Activated naive CD4-positive, alpha-beta T cell treated with anti-CD3 and anti-CD28 coated beads, Interleukin-2, amount 50 U/mL, for 72 hours (primary cell): Measurements from ENCODE around the gene SNX10. TPM values are rescaled to one million over a fixed set of nuclear protein-coding genes. Genes with fewer than 3 reads are reported as not detected.
"Not testable (repeated sequence)": the region's sequence is repeated elsewhere in the genome, so short reads cannot be mapped to it uniquely, and the experiment has no call there.

Experiments used
- ATAC-seq, 2 donors: fragments of 150-1000 bp; cut with Tn5 transposase; 2 replicates each; pipeline ENCODE4 v1.10.0; 2021; ENCODE audit warnings: mild to moderate bottlenecking in 2 of 2, moderate library complexity in 2 of 2
- DNase-seq, 2 donors: peaks; one replicate each; pipeline ENCODE4 v3.0.0; 2021 to 2022; ENCODE audit warnings: low spot score in 2 of 2
- H3K27ac Mint-ChIP-seq, 2 donors: one replicate each; pipeline ENCODE4 v1.8.0; 2022; ENCODE audit warnings: mild to moderate bottlenecking in 2 of 2, mixed read lengths in 2 of 2
- H3K36me3 Mint-ChIP-seq, 2 donors: one replicate each; pipeline ENCODE4 v1.8.0; 2022; ENCODE audit warnings: mixed read lengths in 2 of 2
- H3K9me3 Mint-ChIP-seq, 2 donors: one replicate each; pipeline ENCODE4 v1.8.0; 2022; ENCODE audit warnings: mixed read lengths in 2 of 2
- total RNA-seq, 2 donors: library from RNA; stranded (reverse); gene quantifications; one replicate each; pipeline ENCODE4 v1.2.3, GENCODE V29; 2022

Gene SNX10, protein sequence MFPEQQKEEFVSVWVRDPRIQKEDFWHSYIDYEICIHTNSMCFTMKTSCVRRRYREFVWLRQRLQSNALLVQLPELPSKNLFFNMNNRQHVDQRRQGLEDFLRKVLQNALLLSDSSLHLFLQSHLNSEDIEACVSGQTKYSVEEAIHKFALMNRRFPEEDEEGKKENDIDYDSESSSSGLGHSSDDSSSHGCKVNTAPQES
- 10 to 100 TPM; 19.9 to 44.6 TPM for total RNA-seq

GRCh38 chr7:26291699-26292538 is at the start of gene SNX10:
TSS of gene SNX10 (plus strand) at chr7:26291862. CDS start at chr7:26346443, 54,581 bp downstream.
- ATAC-seq (peak; percentile 68 to 72), DNase-seq (peak; percentile 68 to 71)
- Mint-ChIP-seq H3K27ac (peak within 1 kb of the TSS; percentile 80 to 99), H3K9me3 (no peaks in the 10 kb centered on the region), H3K36me3 (peaks cover 0 to 27% of the 10 kb centered on the region in 2 donors)

GRCh38 chr7:26245150-26245549 is 46.5 kb upstream of the SNX10 start:
- Mint-ChIP-seq H3K36me3 (no peaks in the 10 kb centered on the region), H3K27ac (no peak overlapping the region), H3K9me3 (no peaks in the 10 kb centered on the region)
- DNase-seq (no peak), ATAC-seq (no peak)

DNA sequence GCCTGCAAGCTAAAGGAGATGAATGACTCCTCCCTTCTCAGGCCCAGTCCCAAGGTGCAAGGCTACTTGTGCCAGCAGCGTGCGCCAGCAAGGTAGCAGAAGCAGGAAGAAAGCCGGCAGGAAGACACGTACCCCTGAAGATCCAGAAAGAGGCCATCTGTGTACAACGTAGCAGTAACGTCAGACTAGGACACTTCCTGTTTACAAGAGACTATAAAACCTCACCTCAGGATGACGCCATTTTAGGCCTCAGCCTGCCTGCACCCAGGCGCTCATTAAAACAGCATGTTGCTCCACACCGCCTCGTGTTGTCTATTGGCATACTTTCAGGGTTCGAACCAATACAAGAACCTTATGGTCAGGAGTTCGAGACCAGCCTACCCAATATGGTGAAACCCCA is 41.4 kb upstream of the SNX10 start:
- DNase-seq (no peak), ATAC-seq (no peak)
- H3K27ac Mint-ChIP-seq: no peak overlapping the region
- no peaks in the 10 kb centered on the region for H3K9me3 Mint-ChIP-seq
- no peaks in the 10 kb centered on the region for H3K36me3 Mint-ChIP-seq

DNA sequence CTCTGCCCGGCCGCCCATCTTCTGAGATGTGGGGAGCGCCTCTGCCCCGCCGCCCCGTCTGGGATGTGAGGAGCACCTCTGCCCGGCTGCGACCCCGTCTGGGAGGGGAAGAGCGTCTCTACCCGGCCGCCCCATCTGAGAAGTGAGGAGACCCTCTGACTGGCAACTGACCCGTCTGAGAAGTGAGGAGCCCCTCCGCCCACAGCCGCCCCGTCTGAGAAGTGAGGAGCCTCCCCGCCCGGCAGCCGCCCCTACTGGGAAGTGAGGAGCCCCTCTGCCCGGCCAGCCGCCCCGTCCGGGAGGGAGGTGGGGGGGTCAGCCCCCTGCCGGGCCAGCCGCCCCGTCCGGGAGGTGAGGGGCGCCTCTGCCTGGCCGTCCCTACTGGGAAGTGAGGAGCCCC is 29.8 kb upstream of the SNX10 start:
- not testable (repeated sequence) for H3K36me3 Mint-ChIP-seq, DNase-seq

GRCh38 chr7:26265065-26265464 is 26.6 kb upstream of the SNX10 start:
- Mint-ChIP-seq H3K9me3 (peaks cover 0 to 5% of the 10 kb centered on the region in 2 donors), H3K27ac (no peak overlapping the region), H3K36me3 (no peaks in the 10 kb centered on the region)
- no peak for DNase-seq
- peak; percentile 46 to 91 for ATAC-seq

More for the DNA sequence above, 29.8 kb upstream of the SNX10 start:
- H3K27ac Mint-ChIP-seq, ATAC-seq, H3K9me3 Mint-ChIP-seq: not testable (repeated sequence)

GRCh38 chr7:26265499-26266075 is 26.1 kb upstream of the SNX10 start:
- no peak for ATAC-seq
- no peak for DNase-seq
- no peak overlapping the region for H3K27ac Mint-ChIP-seq
- no peaks in the 10 kb centered on the region for H3K36me3 Mint-ChIP-seq
- peaks cover 0 to 5% of the 10 kb centered on the region in 2 donors for H3K9me3 Mint-ChIP-seq

- no peak for ATAC-seq
- Mint-ChIP-seq H3K27ac (no peak overlapping the region), H3K9me3 (peaks cover 0 to 5% of the 10 kb centered on the region in 2 donors), H3K36me3 (no peaks in the 10 kb centered on the region)
- no peak for DNase-seq
Measured at GRCh38 chr7:26267601-26268166, 24.0 kb upstream of the SNX10 start.

DNA sequence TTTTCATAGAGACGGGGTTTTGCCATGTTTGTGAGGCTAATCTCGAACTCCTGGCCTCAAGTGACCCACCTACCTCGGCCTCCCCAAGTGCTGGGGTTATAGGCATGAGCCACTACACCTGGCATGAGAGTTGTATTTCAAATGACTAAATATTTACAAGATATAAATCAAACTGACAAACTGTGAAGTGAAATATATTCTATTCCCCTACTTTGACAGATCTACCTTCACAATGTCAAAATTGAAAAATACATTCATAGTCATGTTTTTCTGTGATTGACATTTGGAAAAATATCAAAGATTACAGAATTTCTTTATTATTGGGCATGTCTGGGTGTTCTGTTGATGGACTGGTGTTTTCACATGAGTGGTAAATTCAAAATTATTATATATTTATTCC is 16.4 kb upstream of the SNX10 start:
- no peak for DNase-seq
- no peak for ATAC-seq
- Mint-ChIP-seq H3K36me3 (no peaks in the 10 kb centered on the region), H3K9me3 (no peaks in the 10 kb centered on the region), H3K27ac (no peak overlapping the region)

DNA sequence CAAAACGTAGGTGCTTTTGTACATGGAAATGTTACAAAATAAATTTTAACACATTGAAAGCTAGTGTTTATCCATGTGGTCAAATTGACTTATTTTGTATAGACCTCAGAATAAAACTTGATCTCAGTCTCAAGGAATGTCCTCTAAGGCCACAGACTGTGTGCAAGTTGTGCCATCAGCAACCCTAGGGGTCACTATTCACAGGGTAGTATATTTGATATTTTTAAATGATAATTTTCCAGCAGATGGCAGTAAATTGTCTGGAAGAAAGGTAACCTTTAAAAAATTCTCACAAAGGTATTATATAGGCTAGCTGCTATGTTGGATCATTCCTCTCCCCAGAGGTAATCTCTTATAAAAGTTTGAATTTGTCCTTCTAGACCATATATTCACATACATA is 12.9 kb upstream of the SNX10 start:
- DNase-seq: no peak
- ATAC-seq: peak; percentile 18 to 32
- no peak overlapping the region for H3K27ac Mint-ChIP-seq
- no peaks in the 10 kb centered on the region for H3K9me3 Mint-ChIP-seq
- H3K36me3 Mint-ChIP-seq: no peaks in the 10 kb centered on the region

GRCh38 chr7:26279405-26279804 is 12.3 kb upstream of the SNX10 start:
- DNase-seq: peak in 1 of 2 donors; percentile 24
- no peaks in the 10 kb centered on the region for H3K9me3 Mint-ChIP-seq
- peak overlapping the region in 1 of 2 donors; percentile 24 for H3K27ac Mint-ChIP-seq
- ATAC-seq: peak; percentile 84 to 90
- H3K36me3 Mint-ChIP-seq: no peaks in the 10 kb centered on the region

DNA sequence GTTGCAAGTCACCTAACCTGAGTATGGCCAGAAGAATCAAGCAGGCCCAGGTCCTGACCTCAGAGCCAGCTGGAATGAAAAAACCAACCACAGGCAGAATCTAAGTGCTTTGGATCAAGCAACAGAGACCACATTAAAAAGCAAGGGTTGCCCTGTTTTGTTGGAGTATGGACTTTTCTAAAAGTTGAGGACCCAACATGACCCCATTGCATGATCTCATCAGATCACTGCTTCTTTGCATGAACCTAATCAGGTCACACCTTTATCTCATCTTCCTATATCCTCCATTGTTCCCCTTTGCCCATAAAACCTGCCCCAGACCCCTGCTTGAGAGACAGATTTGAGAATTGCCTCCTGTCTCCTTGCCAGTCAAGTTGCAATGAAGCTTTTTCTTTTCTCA is 11.6 kb upstream of the SNX10 start:
- H3K27ac Mint-ChIP-seq: peak overlapping the region in 1 of 2 donors; percentile 24
- DNase-seq (no peak), ATAC-seq (no peak)
- H3K9me3 Mint-ChIP-seq: no peaks in the 10 kb centered on the region
- H3K36me3 Mint-ChIP-seq: no peaks in the 10 kb centered on the region

GRCh38 chr7:26280723-26281122 is 10.9 kb upstream of the SNX10 start:
- no peak for ATAC-seq
- Mint-ChIP-seq H3K9me3 (no peaks in the 10 kb centered on the region), H3K36me3 (no peaks in the 10 kb centered on the region), H3K27ac (no peak overlapping the region)
- DNase-seq: no peak

DNA sequence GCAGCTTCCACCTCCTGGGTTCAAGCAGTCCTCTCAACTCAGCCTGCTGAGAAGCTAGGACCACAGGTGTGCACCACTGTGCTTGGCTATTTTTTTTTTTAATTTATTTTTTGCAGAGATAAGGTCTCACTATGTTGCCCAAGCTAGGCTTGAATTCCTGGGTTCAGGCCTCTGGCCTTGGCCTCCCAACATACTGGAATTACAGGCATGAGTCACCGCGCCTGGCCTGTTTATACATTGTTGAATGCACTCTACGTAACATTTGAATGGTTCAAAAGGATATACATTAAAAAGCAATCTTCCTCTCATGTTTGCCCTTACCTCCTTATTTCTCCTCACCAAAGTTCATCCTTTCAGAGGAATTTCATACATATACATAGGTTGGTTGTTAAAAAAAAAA is 7.2 kb upstream of the SNX10 start:
- ATAC-seq: no peak
- Mint-ChIP-seq H3K36me3 (no peaks in the 10 kb centered on the region), H3K27ac (no peak overlapping the region), H3K9me3 (no peaks in the 10 kb centered on the region)
- no peak for DNase-seq

DNA sequence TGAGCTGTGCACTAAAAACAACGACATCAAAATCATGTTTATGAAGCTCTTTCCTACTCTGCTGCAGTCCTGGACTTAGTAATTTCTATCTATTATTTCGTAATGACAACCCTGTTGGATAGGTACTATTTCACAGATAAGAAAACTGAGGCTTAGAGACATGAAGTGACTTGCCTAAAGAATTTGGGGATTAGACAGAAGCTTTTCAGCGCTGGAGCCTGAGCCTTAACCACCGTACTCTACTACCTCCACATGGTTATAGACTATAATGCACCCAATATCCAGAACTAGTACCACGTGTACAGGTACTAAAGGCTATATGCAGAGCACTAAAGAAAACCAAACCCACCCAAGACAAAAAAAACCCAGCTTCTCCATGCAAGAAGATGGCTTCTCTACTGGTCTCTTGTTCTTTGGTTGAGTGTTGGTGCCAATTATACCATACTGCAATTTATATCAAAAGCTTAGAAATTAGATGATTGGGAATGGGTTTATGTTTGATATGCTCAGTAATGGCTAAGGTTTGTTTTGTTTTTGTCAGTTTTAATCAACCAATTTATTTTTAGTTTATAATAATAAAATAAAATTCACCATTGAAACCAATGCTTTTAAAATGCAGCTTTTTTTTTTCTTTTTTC is 6.5 kb upstream of the SNX10 start:
- no peak for DNase-seq
- peak; percentile 74 to 91 for ATAC-seq
- H3K36me3 Mint-ChIP-seq: no peaks in the 10 kb centered on the region
- no peak overlapping the region for H3K27ac Mint-ChIP-seq
- no peaks in the 10 kb centered on the region for H3K9me3 Mint-ChIP-seq

DNA sequence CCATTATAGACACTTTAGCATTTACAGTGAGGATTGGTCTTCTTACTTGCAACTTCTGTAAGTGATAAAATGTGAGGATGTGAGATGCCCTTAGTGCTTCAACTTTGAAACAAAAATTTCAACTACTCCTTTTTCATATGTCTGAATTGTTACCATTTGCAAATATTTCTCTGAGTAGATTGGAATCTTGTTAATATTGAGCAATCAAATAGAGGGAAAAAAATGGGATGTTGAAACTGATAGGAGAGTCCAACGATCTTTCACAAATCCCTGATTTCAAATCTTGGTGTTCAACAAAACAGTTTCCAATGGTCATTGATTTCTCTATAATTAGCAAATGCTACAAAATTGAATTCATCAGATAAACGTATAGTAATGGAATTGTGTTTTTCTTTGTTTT is 5.5 kb upstream of the SNX10 start:
- Mint-ChIP-seq H3K27ac (no peak overlapping the region), H3K9me3 (no peaks in the 10 kb centered on the region), H3K36me3 (no peaks in the 10 kb centered on the region)
- no peak for ATAC-seq
- no peak for DNase-seq

DNA sequence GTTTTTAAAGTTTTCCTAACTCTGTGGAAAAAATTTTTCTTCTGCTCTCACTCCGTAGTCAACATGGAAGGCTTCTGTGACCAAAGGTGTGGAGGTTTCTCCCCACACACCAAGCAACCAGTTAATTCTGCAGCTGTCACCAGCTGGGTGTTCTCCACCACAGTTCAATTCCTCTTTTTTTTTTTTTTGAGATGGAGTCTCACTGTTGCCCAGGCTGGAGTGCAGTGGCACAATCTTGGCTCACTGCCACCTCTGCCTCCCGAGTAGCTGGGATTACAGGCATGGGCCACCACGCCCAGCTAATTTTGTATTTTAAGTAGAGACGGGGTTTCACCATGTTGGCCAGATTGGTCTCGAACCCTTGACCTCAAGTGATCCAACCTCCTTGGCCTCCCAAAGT is 3.5 kb upstream of the SNX10 start:
- not testable (repeated sequence) for H3K9me3 Mint-ChIP-seq, H3K36me3 Mint-ChIP-seq, DNase-seq, ATAC-seq, H3K27ac Mint-ChIP-seq

DNA sequence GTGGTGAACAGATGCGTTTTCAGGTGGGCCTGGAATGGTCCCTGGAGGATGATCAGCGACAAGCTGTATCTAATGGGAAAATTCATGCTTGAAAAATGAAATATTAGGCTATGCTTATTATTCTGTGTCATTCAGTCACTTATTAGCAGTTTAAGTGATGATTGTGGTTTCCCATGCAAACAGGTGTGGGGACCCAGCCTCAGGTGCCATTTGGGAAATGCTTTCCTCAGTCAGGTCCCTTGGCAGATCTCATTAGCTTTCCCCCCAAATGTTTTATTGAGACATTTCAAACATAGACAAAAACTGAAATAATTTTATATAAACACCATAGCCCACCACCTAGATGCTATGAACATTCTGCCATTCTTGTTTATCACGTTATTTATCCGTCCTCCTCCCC is 411 bp upstream of the SNX10 start:
- ATAC-seq (no peak), DNase-seq (no peak)
- Mint-ChIP-seq H3K9me3 (no peaks in the 10 kb centered on the region), H3K27ac (peak overlapping the region in 1 of 2 donors; percentile 74), H3K36me3 (peaks cover 0 to 27% of the 10 kb centered on the region in 2 donors)
